GM12892 (cell line): ENCODE measurements around the gene TSPAN12.

Source experiments
- POLR2A ChIP-seq: IDR thresholded peaks from 2 replicates; pipeline ENCODE4 v1.6.1; 2011; ENCODE audit warnings: low read depth, low read length, control low read depth
- POLR2AphosphoS5 ChIP-seq: IDR thresholded peaks from 2 replicates; pipeline ENCODE4 v1.6.1; 2011; ENCODE audit warnings: low read depth, low read length, control low read depth

DNA sequence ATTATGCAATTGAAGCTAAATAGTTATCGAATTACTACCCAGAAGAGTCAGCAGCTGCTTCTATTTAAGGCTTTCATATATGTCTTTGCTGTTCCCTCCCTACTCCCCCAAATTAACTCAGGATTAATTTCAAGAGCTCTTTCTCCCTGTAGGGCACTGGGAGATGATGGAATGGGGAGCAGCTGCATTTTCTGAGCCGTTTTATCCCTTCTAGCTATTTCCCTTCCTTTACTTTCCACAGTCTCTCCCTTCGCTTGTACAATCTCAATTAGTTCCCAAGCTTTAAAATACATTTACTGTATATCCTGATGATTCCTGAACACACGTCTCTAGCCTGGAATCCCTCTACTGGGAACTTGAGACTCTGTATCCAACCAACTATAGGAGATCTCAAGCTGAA lies 19.8 kb upstream of the TSPAN12 start:
- TF ChIP-seq POLR2AphosphoS5: no peak
- no peak for TF ChIP-seq POLR2A
